Fibroblast of mammary gland (primary cell): ENCODE results near the gene TEAD1.
A peak's percentile ranks its signal among the peaks of the same experiment; 100 is the strongest.

Source experiments
- DNase-seq: peaks from one replicate; pipeline ENCODE4 v3.0.0-alpha.2; 2010; ENCODE audit warnings: low read depth
- H3K4me3 ChIP-seq: 2 replicates; pipeline ENCODE4 v1.5.1; 2011; ENCODE audit warnings: low read depth, mild to moderate bottlenecking, low read length, moderate library complexity; ENCODE audit not compliant: control insufficient read depth
- CTCF ChIP-seq: conservative IDR thresholded peaks from 2 replicates; pipeline ENCODE4 v1.5.1; 2011; ENCODE audit warnings: low read depth, low read length, inconsistent platforms; ENCODE audit not compliant: control insufficient read depth, insufficient read depth

The TEAD1 gene

DNA sequence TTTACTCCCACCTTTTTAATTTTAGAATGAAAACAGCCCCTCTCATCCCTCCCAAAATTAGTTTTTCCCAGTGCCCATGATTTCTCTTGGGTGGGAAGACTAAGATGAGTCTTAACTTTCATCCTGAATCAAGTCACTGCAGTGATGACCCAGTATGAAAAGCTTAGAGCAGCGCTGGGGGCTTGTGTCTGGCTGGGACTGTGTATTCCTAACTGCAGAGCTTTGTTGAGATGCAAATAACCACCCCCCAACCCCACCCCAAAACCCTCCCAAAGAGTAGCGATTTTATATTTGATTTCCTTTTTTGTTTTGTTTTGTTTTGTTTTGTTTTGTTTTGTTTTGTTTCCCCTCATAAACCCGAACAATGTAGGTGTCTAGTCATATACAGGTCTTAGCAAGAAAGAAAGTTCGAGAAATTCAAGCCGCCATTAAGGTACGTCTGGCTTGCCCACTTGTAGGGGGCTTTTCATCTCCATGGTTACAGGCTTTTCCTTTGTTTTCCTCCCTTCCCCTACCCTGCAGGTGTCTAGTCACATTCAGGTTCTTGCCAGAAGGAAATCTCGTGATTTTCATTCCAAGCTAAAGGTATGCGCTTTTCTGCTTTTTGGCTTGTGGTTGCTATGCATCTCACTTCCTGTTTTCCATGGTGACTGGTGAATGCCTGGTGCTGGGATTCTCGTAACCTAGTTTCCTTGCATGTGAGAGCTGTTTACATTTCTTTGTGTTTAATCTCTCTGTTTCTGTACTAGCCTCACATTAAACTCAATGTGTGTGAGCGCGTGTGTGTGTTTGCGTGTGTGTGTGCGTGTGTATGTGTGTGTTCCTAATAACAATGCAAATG, 190.3 kb downstream of the TEAD1 start:
- H3K4me3 ChIP-seq = no peak overlapping the region
- TF ChIP-seq CTCF = no peak
- no peak for DNase-seq

DNA sequence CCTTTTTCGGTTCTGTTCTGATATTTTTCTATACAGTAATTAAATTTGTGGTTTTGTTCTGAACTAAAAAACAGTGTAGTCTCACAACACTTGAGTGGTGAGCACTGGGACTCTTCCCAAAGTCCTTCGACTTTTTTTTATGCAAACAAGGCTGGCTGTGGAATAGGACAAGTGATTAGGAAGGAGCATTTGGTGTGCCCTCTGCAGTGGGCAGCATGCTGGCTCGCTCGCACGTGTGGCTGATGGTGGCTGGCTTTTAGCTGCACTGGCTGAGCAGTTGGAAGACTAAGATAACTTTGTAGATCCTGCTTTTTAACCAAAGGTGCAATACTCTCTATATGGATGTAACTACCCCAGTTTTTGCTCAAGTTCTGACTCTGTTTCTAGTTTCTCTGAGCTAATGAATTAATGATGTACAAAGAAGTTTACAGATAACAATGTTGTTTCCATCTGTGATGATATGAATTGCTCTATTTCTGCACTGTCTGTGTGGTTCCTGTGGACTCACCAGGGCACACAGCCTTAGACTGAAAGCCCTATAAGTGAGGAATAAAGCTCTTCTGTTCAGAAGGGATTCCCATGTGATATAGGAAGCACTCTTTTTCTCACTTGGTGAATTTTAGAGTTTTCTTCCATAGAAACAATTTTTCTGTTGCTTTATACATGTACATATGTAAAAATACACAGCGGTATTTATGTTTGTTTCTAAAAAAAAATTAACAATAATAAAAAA, 191.8 kb downstream of the TEAD1 start:
- no peak overlapping the region for H3K4me3 ChIP-seq
- TF ChIP-seq CTCF = no peak
- no peak for DNase-seq

- TF ChIP-seq CTCF = no peak
- no peak for DNase-seq
Observed at GRCh38 chr11:12867531-12867930, 193.3 kb downstream of the TEAD1 start.

DNA sequence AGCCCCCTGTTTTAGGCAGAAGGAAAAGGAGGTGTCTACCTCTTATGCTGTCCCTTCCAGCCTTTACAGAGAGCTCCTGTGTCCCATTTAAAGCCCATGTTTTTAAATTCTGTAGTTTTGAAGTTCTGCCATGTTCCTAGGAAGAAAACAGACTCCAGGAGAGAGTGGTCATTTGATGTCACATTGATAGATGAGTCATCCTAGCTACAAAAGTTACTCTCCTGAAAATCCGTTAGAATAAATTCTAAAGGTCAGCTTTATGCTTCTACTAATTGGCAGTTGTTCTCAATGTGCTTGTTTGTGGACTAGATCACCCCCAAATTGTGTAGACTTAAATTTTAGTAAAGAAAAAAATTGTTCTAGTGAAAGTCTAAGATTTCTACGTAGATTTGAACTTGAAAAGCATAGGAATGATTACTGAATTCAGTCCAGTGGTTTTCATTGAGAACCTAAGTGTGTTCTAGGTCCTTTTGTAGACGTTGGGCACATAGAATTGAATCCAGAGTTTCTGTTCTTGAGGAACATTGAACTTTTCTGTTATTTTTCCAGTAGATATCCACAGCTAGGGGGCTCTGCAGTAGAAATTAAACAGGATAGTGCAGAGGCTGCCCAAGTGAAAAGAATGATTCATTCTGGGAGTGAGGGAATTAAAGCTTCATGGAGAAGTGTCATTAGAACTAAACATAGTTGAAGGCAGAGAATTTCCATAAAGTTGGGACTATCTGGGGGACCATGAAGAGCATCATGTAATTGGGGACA, 194.3 kb downstream of the TEAD1 start:
- TF ChIP-seq CTCF = peak; percentile 43
- H3K4me3 ChIP-seq = no peak overlapping the region
- peak; percentile 56 for DNase-seq

More at GRCh38 chr11:12867531-12867930, 193.3 kb downstream of the TEAD1 start:
- no peak overlapping the region for H3K4me3 ChIP-seq

GRCh38 chr11:12871241-12871640, 197.0 kb downstream of the TEAD1 start:
- no peak for DNase-seq
- TF ChIP-seq CTCF = no peak
- H3K4me3 ChIP-seq = no peak overlapping the region

- DNase-seq = peak; percentile 38
- H3K4me3 ChIP-seq = no peak overlapping the region
- no peak for TF ChIP-seq CTCF
Observed at GRCh38 chr11:12871788-12872321, 197.6 kb downstream of the TEAD1 start.
